Activated CD8-positive, alpha-beta memory T cell treated with anti-CD3 and anti-CD28 coated beads for 36 hours (primary cell): ENCODE measurements around the gene CDR2. TPM values are rescaled to one million over a fixed set of nuclear protein-coding genes. Genes with fewer than 3 reads are reported as not detected.

Source experiments
- CTCF ChIA-PET: fragments of 350-600 bp; sonication (Branson Sonifier 250); formaldehyde crosslinking; loops from one replicate; lab custom pipeline; 2021; ENCODE audit warnings: antibody characterized with exemption; lab: Charles Lee
- POLR2A ChIA-PET: fragments of 350-600 bp; sonication (Branson Sonifier 250); formaldehyde crosslinking; loops from one replicate; lab custom pipeline; 2021; ENCODE audit warnings: antibody characterized with exemption; lab: Charles Lee
- total RNA-seq, 2 experiments: library from RNA; stranded (reverse); gene quantifications; one replicate each; pipeline ENCODE4 v1.2.3, GENCODE V29; 2021

Gene CDR2
- total RNA-seq, 2 experiments from 2014 or later: 33.1 to 35.9 TPM

DNA sequence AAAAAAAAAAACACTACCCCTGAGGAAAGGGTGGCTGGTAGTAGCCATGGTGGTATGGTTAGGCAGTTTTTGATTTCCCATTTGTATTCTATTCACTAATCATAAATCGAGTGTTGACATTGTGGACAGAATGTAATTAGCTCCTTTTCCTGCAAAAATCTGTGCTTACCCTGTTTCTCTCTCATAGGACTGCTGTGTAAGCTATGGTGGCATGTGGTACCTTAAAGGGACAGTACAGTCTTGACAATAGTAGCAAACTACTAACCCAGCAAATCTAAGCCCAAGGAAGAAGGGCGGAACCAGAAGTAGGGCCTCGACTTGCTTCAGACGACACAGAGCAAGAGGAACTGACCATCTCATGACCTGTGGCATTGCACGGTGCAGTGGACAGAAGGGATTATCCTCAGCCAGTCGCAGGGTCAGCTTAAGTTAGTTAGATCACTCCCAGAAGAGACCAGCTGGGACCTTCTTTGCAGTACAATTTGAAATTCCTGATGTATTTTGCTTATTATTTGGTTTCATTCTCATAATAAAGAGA lies 40.9 kb downstream of the CDR2 start:
- POLR2A ChIA-PET: interaction anchor here (1.1 kb wide), 1 partner anchor 9 kb away, joined by 4 read pairs; no protein-coding TSS in a partner anchor
- CTCF ChIA-PET: interaction anchor here (1.1 to 1.3 kb wide), 2 partner anchors 10 to 13 kb away, joined by 4 to 5 read pairs; no protein-coding TSS in a partner anchor

DNA sequence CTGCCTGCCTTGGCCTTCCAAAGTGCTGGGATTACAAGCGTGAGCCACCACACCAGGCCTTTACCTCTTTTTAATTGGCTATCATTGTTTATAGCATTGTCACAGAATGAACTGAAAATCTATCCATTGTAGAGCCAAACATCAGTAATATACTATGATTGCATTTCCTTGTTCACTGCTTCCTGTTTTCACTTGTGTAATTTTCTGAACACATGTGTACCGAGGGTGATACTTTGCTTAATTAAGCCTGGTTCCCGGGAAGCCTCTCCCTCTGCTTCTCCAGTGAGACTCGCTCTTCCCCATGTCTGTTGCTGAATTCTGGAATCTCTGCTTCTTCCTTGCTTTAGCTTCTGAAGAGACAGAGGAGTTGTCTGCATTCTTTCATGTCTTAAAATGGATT lies 44.1 kb downstream of the CDR2 start:
- ChIA-PET CTCF (interaction anchor here (1.8 kb wide), 1 partner anchor 9 kb away, joined by 10 read pairs; no protein-coding TSS in a partner anchor), POLR2A (interaction anchor here (0.7 kb wide), 1 partner anchor 10 kb away, joined by 11 read pairs; no protein-coding TSS in a partner anchor)

DNA sequence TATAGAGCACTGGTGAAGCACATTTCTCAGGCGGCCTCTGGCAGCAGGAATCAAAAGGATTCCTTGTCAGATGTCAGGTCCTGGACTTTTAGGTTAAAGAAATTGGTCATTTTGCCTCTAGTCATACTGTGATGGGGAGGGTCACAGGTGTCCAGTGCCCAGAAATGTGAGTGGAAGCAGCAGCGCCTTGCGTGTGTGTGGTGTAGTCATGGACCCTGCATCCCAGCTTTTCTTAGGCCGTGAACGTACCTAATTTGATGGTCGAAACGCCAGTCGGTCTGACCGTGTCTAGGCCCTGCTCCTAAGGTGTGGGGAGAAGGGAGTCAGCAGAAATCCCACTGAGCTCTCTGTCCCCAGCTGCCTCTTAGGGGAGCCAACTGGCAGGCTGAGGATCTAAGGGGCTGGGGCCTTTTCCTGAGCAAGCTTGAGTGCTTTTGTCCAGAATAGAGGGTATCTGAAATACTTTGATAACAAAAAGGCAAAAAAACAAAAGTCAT lies 45.2 kb downstream of the CDR2 start:
- POLR2A ChIA-PET: interaction anchor here (0.5 to 0.7 kb wide), 2 partner anchors 50 to 310 kb away, joined by 3 read pairs; no protein-coding TSS in a partner anchor
- CTCF ChIA-PET: interaction anchor here (1.8 kb wide), 1 partner anchor 8 kb away, joined by 10 read pairs; no protein-coding TSS in a partner anchor

DNA sequence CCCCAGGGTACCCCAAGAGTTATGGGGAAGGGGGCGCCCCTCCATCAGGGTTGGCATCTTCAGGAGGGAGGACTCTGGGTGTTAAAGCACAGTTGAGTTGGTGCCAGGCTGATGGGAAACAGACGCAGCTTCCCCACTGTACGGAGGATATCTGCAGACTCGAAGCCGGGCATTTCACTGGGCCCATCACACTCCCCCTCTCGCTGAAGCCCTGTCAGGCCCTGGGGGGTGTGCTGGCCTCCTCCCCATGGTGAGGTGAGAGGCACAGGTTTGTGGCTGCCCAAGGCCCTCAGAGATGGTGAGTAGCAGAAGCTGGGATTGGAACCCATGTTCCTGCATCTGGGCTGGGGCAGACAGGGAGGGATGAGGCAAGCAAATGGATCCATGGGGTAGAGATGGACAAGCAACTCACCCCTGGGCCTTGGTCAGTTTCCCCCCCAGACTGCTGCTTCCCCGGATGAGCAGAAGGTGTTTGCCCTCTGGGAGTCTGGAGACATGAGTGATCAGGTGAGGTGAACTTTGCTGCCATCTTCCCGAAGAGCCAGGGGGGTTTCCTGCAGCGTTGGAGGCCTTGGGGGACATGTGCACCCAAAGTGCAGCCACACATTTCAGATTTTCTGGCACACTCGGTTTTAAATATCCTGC lies 46.2 kb downstream of the CDR2 start:
- POLR2A ChIA-PET: interaction anchor here (0.5 kb wide), 2 partner anchors 137 to 311 kb away, joined by 3 read pairs; no protein-coding TSS in a partner anchor
- CTCF ChIA-PET: no interaction called here

DNA sequence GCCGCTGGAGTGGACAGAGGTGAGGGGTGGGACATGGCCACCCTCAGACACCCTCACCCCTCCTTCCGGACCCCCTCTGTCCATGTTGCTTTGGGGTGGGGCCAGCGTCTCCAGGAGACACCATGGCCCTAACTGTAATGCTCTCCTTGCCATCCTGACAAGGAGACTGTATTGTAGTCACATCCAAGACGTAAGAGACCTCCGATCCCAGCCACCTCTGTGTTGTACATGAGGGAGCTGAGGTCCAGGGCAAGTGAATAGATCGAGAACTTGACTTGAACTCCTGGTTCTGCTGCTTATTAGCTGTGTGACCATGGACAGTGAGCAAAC lies 47.0 kb downstream of the CDR2 start:
- POLR2A ChIA-PET: no interaction called here

DNA sequence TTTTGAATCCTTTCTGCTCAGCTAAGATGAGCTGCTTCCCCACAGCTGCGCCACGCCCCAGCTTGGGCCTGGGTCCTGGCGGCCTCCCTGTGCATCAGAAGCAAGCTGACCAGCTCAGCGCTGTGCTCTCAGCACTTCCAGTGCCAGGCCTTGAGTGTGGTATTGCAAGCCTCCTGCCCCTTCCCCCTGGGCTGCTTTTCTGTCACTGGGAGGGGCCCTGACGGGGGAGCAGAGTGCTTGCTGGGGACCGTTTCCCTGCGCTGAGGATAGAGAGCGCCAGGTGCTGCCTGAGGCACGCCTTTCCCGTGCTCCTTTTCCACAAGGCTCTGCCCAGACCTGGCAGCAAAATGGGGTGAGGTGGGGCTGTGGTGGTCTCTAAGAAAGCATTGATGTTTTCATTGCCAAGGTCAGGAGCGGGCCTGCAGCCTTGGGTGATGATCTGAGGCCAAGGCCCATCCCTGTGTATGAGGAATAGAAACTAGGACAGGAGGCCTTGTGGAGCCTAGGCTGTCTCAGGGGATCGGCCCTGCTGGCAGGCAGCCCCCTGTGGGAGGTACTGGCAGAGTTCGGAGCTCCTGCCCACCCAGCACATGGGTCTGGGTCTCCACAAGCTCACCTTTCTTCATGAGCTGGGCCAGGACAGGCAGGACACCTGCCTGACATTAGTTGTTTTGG lies 47.5 kb downstream of the CDR2 start:
- ChIA-PET POLR2A (no interaction called here), CTCF (no interaction called here)

More for the DNA sequence above, 47.0 kb downstream of the CDR2 start:
- CTCF ChIA-PET: no interaction called here

DNA sequence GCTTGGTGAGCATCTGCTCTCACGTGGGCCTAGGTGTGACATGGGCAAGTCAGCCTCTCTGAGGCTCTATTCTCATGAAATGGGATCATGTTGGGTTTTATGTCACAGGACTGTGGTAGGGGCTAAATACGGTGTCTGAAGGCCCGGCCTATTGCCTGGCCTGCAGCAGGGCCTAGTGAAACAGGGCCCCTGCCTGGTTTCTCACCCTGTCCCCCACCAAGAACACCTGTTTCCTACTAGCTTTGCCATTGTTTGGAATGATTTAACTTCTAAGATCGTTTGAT lies 48.1 kb downstream of the CDR2 start:
- CTCF ChIA-PET: no interaction called here
- POLR2A ChIA-PET: no interaction called here

DNA sequence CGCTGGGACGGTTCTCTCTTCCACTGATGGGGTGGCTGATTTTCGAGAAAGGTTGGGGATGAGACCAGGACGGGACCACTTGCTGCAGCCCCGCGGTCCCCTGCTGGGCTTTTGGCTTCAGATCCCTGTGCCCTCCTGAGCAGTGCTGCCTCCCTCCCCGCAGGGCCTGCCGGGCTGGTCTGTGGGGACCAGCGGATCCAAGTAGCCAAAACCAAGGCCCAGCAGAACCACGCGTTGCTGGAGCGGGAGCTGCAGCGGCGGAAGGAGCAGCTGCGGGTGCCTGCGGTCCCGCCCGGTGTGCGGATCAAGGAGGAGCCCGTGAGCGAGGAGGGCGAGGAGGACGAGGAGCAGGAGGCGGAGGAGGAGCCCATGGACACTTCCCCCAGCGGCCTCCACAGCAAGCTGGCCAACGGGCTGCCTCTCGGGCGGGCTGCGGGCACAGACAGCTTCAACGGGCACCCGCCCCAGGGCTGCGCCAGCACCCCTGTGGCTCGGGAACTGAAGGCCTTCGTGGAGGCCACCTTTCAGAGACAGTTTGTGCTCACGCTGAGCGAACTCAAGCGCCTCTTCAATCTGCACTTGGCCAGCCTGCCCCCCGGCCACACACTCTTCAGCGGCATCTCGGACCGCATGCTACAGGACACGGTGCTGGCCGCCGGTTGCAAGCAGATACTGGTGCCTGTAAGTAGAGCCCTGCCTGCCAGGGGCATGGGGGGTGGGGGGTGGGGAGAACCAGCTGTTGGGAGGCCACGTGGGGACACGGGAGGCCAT lies 48.6 kb downstream of the CDR2 start:
- POLR2A ChIA-PET: no interaction called here

DNA sequence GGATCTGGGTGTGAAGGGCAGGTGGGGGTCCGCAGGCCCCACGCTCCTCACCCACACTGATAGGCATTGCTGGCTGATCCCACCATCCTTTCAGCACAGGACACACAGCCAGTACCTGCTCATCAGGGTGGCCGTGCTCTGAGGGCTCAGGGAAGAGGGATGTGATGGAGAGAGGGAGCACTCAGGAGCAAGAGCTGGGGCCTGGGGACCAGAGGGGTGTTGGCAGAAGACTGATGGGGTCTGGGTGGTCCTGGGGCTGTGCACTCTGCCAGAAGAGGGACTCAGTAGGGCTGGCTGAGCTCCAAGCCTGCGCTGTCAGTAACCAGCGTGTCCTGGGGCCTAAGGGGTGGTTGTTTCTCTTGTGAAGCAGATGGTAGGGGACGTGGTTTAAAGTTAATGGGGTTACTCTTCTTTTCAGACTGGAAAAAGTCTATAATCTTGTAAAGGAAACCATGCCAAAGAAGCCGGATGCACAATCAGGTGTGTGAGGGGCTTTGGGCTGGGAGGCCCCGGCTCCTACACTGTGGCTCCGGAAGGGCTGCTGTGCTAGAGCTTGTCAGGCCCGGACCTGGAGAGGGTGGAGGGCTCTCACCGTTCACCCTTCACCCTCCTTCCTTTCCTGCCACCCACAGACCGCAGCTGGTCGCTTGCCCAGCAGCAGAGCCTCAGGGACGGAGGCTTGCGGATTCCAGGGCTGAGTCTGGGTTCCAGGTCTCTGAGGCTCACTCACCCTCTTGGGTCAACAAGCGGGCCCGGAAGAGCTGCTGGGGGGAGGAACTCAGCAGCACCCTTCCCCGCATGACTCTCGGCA lies 49.4 kb downstream of the CDR2 start:
- POLR2A ChIA-PET: no interaction called here
- CTCF ChIA-PET: no interaction called here

More for the DNA sequence above, 48.6 kb downstream of the CDR2 start:
- CTCF ChIA-PET: no interaction called here

DNA sequence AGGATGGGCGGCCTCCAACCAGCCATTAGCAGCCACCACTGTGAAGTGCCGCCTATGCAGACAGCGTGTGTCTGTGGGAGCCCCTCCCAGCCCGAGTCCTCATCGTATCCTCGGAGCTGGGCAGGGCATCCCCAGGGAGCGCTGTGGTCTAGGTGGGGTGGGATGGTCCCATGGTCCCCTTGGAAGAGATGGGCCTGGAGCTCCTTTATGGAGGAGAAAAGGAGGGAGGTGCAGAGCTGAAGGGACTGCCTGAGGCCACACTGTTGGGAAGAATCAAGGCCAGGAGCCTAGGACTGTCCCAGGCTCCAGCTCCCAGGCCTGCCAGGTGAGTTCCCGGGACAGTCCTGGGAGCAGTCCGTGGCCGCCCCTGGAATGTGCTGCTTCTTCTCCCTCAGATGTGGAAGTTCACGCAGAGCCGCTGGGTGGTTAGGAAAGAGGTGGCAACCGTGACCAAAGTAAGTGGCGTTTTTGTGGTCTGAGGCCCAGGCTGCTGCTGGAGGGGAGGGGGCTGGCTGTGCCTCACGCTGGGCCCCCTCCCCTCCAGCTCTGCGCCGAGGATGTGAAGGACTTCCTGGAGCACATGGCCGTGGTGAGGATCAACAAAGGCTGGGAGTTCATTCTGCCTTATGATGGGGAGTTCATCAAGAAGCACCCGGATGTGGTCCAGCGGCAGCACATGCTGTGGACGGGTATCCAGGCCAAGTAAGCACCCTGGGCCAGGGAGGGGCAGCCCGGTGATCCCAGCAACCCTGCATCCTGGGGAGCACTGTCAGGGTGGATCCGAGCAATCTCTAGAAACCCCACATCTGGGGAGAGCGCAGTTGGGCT lies 50.2 kb downstream of the CDR2 start:
- ChIA-PET POLR2A (interaction anchor here (1.0 kb wide), 1 partner anchor 9 kb away, joined by 4 read pairs; no protein-coding TSS in a partner anchor), CTCF (interaction anchor here (1.8 kb wide), 1 partner anchor 10 kb away, joined by 4 read pairs; no protein-coding TSS in a partner anchor)

DNA sequence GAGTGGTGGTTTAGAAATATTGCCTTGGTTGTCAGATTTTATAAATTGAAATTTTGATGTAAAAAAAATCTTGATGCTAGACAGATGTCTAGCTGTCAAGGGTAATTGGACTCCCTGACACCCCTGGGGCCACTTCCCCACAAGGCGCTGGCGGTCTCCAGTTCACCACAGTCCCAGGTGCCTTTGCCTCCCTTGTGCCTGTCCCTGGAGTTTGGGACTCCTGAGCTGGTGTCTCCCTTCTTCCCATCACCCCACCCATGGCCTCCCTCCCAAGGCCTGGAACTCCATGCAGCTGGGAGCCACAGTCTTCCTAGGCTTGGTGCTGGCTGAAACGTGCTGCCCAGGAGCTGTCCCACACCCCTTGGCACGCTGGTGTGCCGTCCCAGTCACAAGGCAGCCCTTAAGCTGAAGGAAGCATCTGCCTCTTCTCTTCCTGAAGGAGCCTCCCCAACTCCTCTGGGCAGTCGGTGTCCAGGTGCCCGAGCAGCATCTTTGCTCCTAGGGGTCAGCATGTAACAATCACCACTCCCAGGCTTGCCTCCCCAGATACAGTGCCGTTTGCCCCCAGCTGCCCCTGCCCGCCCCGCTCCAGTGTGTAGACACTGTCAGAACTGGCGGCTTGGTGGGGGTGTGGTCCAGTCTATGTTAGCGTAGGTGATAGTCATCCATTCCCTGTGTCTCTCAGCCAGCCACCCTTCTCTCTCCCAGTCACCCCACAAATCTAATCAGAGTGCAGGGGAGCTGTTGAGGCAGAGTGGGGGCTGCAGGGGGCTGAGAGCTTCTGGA lies 51.1 kb downstream of the CDR2 start:
- ChIA-PET POLR2A (interaction anchor here (1.0 kb wide), 1 partner anchor 10 kb away, joined by 4 read pairs; no protein-coding TSS in a partner anchor), CTCF (interaction anchor here (0.8 to 1.8 kb wide), 2 partner anchors 11 to 50 kb away, joined by 4 read pairs; no protein-coding TSS in a partner anchor)

DNA sequence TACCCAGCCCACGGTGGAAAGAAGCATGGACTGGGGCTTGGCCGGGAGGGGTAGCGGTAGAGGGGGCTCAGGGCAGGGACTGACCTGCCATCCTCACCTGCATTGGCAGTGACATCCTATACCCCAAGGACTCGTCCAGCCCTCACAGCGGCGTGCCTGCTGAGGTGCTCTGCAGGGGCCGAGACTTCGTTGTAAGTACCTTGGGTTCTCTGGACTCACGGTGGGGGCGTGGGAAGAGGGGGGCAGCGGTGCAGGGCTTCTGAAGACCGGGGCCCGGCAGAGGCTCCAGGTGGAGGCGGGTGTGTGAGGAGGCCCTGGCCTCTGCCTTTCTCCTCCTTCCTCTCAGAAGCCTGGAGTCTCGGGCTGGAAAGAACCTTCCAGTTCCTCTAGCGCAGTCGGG lies 51.7 kb downstream of the CDR2 start:
- POLR2A ChIA-PET: no interaction called here
- CTCF ChIA-PET: interaction anchor here (1.8 kb wide), 1 partner anchor 12 kb away, joined by 4 read pairs; no protein-coding TSS in a partner anchor

DNA sequence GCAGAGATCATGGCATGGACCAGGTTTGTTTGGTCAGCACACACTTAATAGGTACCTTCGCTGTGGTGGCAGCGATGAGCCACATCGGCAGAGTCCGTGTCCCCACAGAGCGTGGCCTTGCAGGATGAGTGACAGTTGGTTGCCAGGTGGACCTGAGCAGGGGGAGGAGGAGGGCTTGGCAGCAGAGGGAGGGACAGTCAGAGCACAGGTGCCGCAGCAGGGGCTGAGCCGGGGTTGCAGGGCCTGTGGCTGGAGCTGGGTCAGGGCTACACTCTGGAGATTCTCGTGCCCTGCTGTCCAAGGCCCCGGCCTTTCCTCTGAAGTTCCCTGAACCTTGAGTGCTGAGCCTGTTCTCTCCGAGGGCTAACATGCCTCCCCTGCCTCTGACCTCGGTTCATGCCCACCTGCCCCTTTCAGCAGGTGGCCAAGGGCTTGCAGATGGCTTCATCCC lies 52.4 kb downstream of the CDR2 start:
- ChIA-PET POLR2A (no interaction called here), CTCF (interaction anchor here (1.3 to 1.6 kb wide), 2 partner anchors 47 to 54 kb away, joined by 3 to 7 read pairs; no protein-coding TSS in a partner anchor)

DNA sequence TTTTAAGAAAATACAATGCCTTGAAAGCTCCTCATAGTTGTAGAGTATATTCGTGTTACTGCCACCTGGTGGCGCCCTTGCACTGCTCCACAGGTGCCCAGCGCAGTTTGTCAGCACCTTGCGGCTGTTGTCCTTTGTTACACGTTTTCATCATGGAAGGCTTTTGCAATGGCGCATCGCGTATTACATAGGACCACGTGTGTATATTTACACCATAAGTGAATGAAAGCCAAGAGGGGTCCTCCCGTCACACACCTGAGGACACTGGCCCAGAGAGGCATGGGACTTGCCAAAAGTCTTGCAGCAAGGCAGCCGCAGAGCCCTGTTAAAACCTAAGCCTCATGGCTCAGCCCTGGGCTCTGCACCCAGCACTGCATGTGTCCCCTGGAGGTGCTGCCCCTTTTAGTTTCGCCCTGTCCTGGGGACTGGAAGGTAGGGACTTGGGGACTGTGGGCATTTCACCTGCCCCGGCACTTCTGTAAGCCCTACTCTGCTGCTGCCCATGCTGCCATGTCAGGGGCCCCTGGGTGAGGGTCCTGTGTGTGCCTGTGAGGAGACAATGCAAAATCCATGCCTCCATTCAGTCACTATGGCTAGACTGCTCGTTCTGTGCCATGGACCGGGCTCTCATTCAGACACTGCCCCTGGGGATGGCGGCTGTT lies 52.9 kb downstream of the CDR2 start:
- ChIA-PET POLR2A (no interaction called here), CTCF (interaction anchor here (0.5 to 1.6 kb wide), 14 partner anchors 8 to 308 kb away, joined by 3 to 10 read pairs (median 4); no protein-coding TSS in a partner anchor)

DNA sequence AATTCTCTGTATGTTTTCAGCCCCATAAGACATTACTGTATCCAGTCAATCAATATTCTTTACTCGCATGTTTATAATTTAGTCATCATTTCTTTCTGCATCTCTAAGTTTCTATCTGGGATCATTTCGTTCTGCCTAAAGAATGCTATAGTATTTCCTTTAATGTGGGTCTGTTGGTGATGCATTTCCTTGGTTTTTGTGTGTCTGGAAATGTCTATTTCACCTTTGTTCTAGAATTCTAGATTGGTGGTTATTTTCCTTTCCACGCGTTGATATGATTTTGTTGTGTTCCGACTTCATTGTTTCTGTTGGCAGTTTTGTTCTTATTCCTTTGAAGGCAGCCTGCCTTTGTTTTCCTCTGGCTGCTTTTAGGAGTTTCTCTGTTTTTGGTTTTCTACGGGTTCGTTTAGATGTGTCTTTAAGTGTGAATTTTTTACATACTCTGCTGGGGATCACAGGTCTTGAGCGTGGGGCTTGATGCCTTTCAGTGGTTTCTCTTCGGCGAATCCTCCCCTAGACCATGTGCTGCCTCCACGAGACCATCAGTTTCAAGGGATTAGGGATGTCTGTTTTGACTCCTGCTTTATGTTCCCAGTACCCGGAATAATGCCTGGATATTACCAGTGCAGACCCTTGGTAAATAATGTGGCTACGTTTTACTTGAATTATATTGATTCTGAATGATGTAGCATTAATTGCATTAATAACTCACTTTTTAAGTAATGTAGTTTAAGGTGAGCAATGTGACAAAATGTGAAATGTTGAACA lies 53.7 kb downstream of the CDR2 start:
- ChIA-PET POLR2A (no interaction called here), CTCF (interaction anchor here (0.5 to 1.6 kb wide), 14 partner anchors 9 to 309 kb away, joined by 3 to 10 read pairs (median 4); no protein-coding TSS in a partner anchor)
